Measurements from ENCODE around the gene RNASET2.

GRCh38 chr6:166955121-166955864 is 1.1 kb downstream of the RNASET2 start:
- TF ChIP-seq POLR2A (IDR thresholded peaks at IDR 0.05) (no peak), CTCF (IDR thresholded peaks at IDR 0.05) (no peak)

Data from Peyer's patch (tissue), 4 donors.